ENCODE data around the gene SLC29A3.

SLC29A3 gene

DNA sequence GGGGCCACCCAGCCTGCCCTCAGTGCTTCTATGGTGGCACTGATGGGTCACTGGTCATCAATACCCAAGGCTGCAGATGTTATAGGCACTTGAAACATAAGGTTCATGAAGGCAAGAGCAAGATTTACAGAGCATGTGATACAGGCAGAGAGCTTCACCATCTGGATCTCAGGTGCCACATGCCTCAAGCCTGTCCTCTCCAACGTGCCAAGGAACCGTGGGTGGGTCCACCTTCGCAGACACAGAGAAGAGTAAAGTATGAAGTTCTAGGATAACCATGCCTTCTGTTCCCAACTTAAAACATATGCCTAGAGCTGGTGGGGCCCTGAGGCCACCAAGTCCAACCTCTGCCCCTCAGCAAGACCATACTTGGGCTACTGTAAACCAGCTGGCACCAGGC is 51.0 kb downstream of the SLC29A3 start:
- no peak for DNase-seq (ENCODE audit: low read depth)

DNA sequence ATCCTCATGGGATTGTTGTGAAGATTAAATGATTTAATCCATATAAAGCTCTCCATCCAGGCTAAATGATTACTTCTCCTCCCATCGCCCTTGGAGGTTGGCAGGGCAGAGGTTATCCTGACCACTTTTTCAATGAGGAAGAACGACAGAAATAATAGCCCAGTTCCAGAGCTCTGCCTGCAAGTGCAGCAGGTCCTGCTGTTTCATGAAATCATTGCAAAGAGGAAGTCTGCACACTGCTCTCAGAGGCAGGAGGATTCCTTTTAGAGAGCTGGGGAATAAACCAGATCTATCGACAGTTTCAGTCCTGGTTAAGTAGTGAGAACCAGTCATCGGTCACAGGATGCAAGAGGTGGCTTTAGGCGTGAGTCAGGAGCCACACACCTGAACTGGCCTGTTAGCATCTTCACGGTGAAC is 52.7 kb downstream of the SLC29A3 start:
- no peak for DNase-seq (ENCODE audit: low read depth)

DNA sequence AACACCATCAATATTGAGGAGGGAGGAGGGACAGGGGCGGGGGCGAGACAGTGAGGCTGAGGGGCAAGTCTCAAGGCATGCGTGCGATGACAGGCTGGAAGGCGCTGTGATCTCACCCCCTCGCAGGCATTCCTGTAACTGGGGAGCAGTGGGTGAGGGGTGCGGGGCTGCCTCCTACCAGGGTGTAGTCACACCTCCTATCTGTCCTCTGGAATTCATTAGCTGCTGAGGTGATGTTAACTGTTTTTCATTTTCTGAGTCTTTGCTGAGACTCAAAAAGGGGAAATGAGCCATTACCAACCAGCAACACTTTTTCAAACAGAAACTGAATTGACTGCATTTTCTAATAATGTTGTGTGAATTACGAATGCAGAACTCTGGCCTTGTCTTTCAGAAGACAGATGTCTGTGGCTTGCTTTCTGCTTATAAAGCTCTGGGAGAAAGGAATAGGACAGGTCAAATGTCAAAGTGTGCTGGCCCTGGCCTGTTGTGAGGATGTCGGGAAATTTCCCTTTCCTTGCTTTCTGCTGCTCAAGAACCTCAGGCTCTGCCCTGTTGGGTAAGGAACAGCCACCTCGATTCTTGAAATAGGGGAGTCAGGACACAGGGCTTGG is 53.9 kb downstream of the SLC29A3 start:
- no peak for DNase-seq (ENCODE audit: low read depth)

DNA sequence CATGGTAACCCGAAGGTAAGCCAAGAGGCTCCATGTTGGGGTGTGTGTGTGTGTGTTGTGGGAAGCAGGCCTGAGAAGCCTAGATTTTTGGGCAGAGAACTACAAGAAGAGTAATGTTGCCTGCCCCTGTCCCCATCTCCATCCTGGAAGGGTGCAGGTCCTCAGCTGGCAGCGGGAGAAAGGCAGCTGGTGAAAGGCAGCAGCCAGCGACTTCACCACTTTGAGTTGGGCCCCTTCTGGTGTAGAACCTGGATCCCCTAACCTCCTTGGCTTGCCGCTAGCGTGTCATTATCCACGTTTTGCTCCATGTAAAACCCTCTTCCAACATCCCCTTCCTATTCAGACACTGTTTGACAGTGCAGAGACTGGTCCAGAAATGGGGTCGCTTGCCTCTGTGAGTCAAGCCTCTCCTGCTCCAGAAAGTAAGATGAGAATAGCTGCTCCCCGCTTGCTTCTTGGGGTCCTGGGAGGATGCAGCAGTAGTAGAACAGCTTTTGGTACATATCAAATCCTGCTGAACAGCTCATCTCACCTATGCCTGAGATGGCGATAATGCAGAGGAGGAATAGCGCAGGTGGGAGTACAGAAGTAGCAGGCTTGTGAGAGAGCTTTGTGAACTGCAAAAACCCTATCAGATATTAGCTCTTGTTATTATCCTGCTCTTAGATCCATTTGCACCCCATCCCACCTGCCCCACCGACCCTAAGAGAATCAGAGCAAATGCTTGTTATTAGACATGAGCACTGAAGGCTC is 55.6 kb downstream of the SLC29A3 start:
- DNase-seq (ENCODE audit: low read depth): no peak

DNA sequence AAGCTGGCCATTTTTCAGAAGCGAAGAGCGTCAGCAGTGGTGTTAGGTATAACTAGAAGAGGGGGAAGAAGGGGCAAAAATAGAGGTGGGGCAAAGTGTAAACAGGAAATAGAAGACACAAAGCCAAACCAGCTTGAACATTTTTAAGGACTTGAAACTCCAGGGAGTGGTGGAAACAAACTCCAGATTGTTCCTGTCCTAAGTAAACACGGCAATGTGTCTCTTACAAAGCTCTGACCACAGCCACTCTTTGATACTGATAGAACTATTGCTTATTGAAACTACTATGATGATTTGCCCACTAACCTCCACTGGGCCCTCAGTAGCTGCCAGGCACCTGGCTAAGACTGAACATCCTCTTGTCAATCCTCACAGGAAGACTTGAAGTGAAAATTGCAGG is 56.9 kb downstream of the SLC29A3 start:
- no peak for DNase-seq (ENCODE audit: low read depth)

DNA sequence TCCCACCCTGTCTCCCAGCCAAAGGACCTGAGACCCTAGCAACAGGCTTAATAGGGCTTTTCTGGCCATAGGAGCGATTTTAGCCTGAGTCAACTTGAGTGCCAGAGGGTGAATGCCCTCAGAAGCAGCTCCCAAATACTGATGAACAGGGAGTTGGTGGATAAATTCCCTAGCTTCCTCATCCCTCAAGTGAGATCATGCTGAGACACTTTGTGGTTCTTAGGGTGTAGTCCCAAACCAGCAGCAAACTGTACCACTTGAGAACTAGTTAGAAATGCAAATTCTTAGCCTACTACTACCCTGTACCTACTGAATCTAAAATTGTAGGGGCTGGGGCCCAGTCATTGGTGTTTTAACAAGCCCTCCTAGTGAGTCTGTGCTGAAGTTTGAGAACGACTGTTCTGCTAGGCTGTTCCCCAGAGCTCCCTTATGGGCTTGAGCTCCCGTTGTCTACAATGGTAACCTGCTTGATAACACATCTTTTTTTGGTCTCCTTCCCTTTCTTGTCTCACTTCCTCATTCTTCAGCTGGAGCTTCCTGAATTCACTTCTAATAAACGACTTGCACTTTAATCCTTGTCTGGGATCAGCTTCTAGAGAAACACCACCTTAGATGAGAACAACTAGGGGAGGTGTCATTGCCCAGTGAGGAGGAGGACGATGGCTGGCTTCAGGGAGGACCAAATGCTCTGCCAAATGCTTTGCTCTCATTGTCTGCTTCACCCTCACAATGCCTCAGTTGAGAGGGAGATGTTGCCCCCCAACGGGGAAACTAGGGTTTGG is 59.5 kb downstream of the SLC29A3 start:
- no peak for DNase-seq (ENCODE audit: low read depth)

DNA sequence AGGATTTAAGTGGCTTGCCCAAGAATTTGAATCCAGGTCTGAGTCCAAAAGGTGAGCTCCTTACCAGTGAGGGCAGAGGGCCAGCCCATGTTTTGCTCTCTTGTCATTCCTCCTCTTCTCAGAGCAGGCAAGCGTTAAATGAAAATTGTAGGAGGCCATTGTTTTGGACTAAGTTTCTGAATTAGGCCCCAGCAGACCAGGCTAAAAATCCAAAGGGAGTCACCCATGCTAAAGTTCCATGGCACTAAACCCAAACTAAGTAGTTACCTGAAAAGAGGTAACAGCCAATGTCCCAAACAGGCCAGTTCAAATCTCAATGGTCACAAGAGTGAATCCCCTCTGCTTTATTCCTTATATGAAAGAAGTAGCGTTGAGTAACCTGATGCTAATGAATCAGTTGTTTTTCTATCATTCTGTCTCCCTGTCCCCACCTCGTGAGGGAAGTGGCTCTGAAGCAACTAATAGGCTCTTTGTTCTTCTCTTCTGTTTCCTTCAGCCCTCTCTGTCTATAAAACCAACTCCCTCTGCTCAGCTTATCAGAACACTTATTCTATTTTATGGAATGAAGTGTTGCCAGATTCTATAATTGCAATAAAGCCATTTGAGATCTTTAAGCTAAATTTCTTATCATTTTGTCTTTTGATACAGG is 60.2 kb downstream of the SLC29A3 start:
- no peak for DNase-seq (ENCODE audit: low read depth)

DNA sequence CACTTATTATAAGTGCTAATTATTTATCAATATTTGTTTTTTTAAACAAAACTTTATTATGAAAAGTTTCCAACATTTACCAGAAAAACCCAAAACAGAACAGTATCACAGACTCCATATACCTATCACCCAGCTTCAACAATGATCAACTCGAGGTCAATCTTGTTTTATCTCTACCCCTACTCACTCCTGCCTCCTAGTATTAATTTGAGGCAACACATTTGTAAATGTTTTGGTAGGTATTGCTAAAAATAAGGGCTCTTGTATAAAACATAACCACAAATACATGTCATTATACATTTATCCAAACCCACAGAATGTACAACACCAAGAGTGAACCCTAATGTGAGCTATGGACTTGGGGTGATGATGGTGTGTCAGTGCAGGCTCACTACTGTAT is 61.8 kb downstream of the SLC29A3 start:
- no peak for DNase-seq (ENCODE audit: low read depth)

DNA sequence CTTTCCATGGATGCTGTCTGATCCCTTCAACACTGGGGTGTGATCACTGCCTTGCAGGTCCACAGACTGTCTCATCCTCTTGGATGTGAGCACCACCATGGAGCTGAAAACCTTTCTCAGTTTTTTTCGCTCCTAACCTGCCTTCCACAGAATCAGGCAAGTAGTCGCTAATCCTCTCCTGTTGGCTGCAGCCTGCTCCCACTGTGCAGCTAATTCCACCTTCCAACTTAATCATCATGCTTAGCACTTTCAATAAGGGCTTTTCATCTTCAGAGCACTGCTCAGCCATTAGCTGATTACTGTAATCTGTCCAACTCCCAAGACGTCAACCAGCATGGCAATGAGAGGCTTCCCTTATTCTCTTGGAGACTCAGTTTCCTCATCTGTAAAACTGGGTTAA is 62.6 kb downstream of the SLC29A3 start:
- no peak for DNase-seq (ENCODE audit: low read depth)

DNA sequence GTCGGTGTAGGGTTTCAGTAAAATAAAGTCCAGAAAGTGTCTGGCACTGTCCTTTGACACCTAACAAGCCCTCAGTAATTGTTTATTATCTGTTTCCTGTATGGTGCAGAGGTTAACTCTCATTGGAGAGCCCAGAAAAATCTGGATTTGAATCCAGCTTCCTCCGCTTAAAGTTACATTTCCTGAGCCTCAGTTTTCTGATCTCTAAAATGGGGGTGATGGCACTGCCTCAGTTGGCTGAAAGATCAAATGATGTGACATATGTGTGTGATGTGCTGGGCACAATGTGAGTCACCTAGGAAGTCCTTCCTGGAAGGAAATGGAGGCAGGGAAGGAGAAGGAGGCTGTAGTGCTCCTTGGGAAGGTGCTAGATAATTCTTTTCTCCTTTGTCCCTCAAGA is 63.0 kb downstream of the SLC29A3 start:
- DNase-seq (ENCODE audit: low read depth): no peak

DNA sequence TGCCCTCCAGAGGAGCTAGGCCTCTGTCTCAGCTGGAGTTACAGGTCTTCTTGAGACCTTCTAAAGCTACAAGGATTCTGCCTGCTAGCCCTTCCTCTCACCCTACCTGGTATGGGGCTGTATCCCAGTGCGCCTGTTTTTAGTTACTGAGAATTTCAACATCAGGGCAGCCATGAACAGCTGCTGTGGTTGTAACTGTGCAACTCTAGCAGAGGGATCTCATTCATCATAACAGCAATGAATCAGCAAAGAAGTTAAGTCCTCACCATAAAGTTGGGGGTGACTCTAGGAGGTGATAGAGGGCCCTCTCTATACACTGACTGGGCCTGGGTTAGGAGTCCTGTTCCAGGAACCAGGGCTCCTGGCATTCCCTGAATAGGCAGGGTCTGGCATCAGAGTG is 63.7 kb downstream of the SLC29A3 start:
- no peak for DNase-seq (ENCODE audit: low read depth)

DNA sequence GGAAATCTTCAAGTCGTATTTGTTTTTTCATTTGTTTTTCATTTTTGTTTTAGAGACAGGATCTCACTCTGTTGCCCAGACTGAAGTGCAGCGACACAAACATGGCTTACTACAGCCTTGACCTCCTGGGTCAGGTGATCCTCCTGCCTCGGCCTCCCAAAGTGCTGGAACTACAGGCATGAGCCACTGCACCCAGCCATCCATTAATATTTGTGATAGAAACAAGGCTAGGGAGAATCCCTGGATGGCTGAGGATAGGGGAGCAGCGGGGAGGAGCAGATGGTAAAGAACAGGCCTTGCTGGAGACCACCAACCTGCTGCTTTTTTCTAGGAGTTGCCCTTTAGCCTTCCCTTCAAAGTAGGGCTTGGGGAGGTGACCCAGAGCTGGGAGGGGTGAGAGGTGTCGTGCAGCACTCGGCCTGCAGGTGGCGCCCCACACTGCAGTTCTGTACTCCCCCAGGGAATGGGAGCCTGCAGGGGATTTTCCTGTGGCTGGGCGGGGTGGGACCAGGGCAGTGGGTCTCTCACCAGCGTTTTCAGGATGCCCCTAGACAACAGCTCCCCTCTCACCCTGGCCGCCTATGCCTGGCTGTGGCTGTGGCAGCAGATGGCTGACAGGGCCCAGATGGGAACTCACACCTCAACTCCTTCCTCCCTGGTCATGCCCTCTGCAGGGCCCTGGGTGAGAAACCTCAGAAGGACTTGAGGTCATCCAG is 65.1 kb downstream of the SLC29A3 start:
- DNase-seq (ENCODE audit: low read depth): peak; percentile 68

DNA sequence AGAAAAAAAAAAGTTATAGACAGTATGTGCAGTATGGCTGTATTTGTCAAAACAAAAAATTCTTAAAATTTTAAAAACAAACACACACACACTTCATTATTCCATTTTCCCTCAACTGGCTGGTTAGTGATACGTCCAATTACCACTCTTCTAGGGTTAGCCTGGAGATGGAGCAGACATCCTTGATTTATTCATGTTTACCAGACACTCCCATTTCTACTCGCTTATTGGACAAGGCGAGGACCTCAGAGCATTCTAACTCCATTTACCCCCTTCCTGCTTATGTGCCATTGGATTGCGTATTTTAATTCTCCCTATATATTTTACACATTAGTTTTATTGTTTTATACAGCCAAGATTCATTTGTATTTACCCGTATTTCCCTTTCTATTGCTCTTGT is 69.1 kb downstream of the SLC29A3 start:
- no peak for DNase-seq (ENCODE audit: low read depth)

DNA sequence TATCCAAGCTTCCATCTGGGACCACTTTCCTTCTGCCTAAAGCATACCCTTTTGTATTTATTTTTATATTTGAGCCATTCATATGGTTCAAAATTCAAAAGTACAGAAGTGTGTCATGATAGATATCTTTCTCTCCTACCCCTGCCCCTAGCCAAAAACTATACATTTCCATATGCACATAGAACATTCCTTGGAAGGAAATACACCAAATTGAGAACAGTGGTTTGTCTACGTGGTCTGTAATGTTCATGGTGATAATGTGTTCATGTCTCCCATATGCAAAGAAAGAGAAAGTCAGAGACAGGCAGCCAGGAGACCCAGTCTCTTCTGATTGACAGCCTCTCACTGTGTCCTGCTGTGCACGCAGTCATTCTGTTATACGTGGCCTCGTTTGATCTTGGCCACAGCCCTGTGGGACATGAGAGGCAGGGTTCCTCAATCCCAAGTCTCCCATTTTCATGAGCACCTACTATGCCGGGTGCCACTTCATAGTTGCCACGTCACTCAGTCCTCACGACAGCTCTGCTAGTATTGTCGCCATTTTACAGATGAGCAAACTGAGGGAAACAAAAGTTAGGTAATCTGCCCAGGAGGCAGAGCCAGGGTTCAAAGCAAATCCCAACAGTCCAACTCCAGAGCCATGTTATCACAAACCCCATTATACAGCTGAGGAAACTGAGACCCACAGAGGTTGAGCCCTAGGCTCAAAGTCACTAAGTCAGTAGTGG is 69.7 kb downstream of the SLC29A3 start:
- no peak for DNase-seq (ENCODE audit: low read depth)

DNA sequence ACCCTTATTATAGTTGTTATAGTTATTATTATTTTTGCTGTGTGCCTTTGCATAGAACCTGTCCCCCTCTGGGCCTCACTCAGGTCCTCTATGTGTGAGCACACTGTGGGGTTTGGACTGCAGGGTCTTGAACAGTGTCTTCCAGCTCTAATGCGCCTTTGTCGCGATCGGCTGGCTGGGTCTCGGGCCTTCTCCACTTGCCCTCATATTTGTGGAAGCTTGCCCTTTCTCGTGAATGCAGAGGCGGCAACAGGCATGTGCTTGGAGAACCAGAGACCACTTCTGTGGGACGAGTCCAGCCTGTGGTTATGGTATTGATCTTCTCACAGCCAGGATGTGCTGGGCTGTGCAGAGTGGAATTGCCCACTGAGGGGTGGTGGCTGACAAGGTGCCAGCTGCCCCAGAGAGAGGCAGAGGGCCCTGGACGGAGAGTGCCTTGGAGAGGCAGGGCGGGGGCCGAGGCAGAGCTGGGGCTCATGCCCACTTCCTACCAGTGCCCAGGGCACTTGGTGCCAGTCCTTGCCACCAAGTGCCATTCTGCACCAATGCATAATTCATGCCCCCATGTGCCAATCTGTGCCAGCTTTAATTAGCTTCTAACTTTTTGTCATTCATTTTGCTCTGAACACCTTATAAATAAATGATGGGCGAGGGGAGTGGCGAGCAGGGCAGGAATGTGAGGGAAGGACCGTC is 70.9 kb downstream of the SLC29A3 start:
- DNase-seq (ENCODE audit: low read depth): no peak

DNA sequence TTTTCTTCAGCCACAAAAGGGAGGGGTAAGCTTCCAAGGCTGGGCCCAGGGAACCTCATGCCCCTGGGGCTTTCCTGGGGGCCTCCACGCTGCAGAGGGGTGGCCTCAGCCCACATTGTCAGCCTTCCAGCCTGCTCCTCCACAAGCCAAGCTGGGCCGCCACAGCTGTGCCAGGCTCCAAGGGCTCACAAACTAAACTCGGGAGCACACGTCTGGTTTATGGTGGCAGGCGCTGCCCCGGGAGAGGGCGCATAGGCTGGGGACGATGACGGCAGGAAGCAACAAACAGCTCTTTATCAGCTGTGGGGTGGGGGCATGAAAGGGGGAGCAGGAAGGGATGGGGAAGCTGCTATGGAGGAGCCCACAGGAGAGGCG is 71.4 kb downstream of the SLC29A3 start:
- no peak for DNase-seq (ENCODE audit: low read depth)

DNA sequence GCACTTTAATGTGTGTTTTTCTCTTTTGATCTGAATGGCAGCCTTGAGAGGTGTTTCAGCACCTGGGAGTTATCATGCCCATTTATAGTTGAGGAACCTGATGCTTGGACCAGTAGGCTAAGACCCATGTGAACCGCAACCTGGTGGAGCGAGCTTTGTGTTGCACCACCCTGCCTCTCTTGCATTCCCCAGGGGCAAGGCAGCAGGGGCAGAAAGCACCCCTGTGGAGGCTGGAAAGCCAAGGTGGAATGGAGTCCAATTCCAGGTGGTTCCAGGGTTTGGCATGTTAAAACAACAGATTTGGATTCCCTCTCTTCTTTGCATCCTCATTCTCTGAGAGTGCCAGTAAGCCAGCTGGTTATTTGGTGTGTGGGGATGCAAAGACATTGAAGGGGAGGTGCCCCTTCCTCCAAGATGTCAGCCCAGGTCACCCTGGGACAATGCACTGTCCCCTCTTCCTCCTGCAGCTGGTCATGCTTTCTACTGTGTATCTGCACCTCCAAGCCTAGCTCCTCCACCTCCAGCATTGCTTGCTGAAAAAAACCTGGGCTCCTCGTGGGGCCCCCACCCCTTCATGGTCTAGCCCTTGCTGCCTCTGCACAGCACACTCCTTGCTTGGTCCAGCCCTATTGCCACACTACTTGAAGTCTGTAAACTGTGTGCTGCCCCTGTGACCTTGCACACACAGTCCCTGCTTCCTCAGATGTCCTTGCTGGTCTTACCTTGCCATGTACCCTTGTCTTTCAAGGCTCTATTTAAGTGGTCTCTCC is 72.0 kb downstream of the SLC29A3 start:
- no peak for DNase-seq (ENCODE audit: low read depth)

DNA sequence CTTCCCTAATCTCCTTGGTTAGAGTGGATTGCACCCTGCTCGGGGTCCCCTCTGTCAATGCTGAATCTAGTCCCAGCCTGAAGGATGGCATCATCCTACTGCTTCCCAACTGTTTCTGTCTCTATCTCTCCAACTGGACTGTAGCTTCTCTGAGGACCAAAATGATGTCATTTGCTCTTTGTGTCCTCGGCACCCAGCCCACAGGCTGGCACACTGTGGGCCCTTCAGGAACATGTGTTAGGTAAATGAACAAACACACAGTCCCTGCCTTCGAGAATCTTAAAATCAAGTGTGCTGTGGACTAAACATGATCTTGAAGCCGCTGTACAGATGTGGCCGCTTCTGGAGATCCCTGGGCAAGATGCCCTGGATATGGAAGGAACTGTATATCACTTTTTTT is 72.6 kb downstream of the SLC29A3 start:
- DNase-seq (ENCODE audit: low read depth): no peak

DNA sequence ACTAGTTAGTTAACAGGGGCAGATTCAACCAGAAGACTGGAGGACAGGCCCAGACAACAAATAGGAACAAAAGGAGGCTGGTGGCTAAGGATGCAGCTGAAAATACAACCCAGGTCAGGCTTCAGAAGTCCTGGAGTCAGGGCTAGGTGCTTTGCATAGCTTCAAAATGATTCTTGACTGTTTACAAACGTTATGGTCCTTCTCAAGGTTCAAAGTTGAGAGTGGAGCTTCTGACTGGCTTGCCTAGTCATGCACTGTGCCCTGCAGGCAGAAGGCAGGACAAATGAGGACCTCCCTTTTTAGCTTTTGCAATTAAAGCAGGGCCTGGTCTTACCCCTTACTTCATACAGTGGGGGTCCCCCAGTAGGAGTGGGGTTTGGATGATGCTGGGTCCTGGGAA is 73.2 kb downstream of the SLC29A3 start:
- no peak for DNase-seq (ENCODE audit: low read depth)
